GM23248 (cell line): ENCODE data around the gene COX8A.

Source experiments
- EZH2 ChIP-seq: fragments of 200-600 bp; sonication (generic); IDR thresholded peaks from 2 replicates; pipeline ENCODE4 v1.6.1; 2018; ENCODE audit warnings: antibody characterized with exemption, mild to moderate bottlenecking; ENCODE audit not compliant: insufficient read depth, poor library complexity, severe bottlenecking
- EZH2phosphoT487 ChIP-seq: fragments of 200-600 bp; sonication (generic); IDR thresholded peaks from 2 replicates; pipeline ENCODE4 v1.6.1; 2018; ENCODE audit warnings: antibody characterized with exemption, moderate library complexity, mild to moderate bottlenecking, low read depth; ENCODE audit not compliant: insufficient read depth

- no peak for TF ChIP-seq EZH2phosphoT487
- TF ChIP-seq EZH2: no peak
Observed at GRCh38 chr11:63958008-63958407, 16.4 kb upstream of the COX8A start.
